NCI-H2227 (cell line): ENCODE results near the gene ABHD8.
A peak's percentile ranks its signal among the peaks of the same experiment; 100 is the strongest.

Source experiments
- DNase-seq: peaks from one replicate; lab custom pipeline; 2025; ENCODE audit not compliant: unreplicated experiment; lab: John Stamatoyannopoulos, UW

ABHD8 gene, protein sequence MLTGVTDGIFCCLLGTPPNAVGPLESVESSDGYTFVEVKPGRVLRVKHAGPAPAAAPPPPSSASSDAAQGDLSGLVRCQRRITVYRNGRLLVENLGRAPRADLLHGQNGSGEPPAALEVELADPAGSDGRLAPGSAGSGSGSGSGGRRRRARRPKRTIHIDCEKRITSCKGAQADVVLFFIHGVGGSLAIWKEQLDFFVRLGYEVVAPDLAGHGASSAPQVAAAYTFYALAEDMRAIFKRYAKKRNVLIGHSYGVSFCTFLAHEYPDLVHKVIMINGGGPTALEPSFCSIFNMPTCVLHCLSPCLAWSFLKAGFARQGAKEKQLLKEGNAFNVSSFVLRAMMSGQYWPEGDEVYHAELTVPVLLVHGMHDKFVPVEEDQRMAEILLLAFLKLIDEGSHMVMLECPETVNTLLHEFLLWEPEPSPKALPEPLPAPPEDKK

DNA sequence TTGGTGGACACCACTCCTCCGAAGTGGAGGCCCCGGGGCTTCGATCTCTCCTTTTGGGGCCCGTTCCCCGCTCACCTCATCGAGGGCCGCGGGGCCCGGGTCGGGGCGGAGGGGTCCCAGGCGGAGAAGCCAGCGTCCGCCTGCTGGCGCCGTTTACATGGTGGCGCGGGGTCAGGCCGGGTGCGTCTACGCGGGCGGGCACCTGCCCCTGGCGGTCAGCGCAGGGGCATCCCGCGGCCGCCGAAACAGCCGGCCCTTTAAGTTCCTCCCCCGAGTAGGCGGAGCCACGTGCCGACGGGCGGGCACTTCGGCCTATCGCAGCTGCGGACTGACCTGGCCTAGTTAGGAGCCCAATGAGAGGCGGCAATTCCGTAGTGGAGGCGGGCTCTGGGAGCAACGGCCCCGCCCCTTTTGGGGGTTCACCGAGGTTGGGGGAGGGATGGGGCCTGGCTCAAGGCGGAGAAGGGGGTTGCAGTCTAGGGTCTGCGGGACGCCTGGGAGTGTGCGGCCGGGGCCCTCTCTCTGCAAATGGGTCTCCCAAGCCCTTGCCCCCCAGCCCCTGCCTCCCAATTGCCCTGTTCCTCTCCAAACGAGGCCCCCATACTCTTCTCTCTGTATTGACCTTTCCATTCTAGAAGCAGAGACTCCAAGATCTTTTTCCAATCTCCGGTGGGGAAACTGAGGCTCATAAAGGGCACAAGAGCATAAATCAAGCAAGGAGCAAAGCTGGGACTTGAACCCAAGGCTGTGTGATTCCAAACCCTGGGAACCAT is at the start of gene ABHD8:
TSS of gene ABHD8 (minus strand) at position 259 of the 773 bp plus-strand sequence. CDS start 1,809 bp downstream, outside the sequence.
- DNase-seq: peak; percentile 96

GRCh38 chr19:17352608-17353280 is 49.5 kb upstream of the ABHD8 start:
- no peak for DNase-seq

DNA sequence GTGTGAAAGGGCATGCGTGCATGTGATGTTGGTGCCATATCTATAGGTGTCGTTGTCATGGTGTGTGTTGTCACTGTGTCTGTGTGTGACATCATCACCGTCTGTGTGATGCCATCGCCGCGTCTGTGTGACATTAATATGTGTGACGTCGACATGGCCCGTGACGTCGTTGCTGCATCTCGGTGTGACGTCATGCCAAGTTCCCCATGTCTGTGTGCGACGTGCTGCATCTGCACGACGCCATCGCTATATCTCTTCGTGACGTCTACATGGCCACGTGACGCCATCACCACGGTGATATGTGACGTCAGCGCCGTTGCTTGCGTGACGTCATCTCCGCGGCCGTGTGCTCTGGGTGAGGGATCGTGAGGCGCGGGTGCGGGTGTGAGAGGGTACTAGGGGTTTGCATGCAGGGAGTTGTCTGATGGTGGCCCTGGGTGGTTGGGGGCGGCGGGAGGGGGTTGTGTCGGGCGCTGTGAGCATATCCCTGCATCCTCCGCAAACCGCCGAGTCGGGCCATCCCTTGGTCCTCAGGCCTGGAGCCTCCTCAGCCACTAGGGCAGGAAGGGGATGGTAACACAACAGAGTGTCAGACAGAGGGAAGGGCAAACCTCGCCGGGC is 48.7 kb upstream of the ABHD8 start:
- DNase-seq: no peak

DNA sequence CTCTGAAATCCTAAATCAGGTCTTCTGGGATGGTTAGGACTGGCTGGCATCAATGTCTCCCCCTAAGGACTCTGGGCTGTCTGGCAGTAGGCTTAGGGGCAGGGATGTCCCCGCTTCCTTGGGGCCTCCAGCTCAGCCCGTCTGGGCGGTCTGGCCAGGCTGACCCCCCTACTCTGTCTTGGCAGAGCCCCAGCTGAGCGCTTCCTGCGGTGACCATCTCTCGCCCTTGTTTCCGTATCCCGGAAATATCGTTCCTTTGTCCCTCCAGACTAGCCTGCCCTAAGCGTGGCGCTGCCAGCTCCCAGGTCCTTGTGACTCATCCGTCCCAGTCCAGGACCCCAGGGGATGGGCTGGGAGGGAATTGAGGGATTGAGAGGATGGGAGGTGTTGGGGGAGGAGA is 45.5 kb upstream of the ABHD8 start:
- DNase-seq: peak; percentile 52

DNA sequence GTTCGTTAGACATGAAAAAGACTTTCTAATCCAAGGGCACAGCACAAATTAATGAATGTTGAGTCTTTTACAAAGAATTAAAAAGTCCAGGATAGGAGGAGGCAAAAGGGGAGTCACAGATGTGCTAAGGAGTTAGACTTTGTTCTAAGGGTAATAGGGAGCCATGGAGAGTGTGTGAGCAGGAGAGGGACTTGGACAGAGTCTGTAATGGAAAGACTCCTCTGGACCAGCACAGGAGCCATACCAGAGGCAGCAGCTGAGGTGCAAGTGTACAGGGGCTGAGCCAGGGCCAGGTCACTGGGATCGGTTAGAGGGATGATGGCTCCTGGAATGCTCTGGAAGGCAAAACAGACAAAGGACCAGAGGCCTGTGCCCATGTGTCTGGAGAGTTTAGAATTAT is 44.7 kb upstream of the ABHD8 start:
- DNase-seq: no peak

DNA sequence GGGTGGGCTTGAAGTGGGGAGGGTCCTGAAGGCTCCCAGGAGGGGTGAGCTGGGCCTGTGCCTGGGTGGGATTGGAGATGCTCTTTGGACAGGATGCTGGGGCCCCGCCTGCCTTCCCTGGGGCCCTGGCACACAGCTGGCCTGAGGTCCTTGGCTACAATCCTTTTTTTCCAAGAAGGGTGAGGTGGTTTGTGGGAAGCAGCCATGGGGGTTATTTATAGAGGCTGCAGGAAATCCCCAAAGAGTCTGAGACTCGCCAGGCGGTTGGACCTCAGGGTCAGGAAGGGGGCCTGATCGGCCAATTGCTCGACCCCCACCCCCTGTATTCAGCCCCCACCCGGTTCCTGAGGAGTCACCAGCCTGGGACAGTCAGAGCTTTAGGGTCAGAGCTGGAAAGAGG is 44.1 kb upstream of the ABHD8 start:
- no peak for DNase-seq

DNA sequence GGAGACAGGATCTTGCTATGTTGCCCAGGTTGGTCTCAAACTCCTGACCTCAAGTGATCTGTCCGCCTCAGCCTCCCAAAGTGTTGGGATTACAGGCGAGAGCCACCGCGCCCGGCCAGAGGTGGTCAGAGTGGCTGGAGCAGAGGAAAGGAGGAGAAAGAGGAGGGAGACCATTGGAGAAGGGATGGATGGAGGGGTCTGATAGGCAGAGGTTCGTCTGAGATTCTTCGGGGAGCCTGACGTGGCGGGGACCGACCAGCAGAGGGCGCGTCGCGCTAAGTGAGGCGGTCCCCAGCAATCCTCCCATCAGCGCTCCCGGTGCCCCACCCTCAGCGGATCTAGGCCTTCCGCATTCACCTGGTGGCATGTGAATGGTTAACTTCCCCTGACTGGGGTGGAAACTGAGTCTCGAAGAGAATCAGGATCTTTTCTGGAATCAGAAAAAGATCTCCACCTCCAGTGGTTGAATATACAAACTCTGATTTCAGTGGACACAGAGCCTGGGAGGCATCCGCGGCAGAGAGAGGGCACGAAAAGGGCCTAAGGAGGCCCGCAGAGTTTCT is 43.0 kb upstream of the ABHD8 start:
- DNase-seq: peak; percentile 77

- no peak for DNase-seq
These were observed 38.6 kb upstream of the ABHD8 start for GRCh38 chr19:17341845-17342244.

- no peak for DNase-seq
These were observed 38.2 kb upstream of the ABHD8 start for GRCh38 chr19:17341386-17341785.

GRCh38 chr19:17340871-17341357 is 37.7 kb upstream of the ABHD8 start:
- DNase-seq: no peak

- DNase-seq: no peak
These were observed 37.2 kb upstream of the ABHD8 start for GRCh38 chr19:17340302-17340870.

GRCh38 chr19:17339088-17339741 is 36.0 kb upstream of the ABHD8 start:
- DNase-seq: no peak

DNA sequence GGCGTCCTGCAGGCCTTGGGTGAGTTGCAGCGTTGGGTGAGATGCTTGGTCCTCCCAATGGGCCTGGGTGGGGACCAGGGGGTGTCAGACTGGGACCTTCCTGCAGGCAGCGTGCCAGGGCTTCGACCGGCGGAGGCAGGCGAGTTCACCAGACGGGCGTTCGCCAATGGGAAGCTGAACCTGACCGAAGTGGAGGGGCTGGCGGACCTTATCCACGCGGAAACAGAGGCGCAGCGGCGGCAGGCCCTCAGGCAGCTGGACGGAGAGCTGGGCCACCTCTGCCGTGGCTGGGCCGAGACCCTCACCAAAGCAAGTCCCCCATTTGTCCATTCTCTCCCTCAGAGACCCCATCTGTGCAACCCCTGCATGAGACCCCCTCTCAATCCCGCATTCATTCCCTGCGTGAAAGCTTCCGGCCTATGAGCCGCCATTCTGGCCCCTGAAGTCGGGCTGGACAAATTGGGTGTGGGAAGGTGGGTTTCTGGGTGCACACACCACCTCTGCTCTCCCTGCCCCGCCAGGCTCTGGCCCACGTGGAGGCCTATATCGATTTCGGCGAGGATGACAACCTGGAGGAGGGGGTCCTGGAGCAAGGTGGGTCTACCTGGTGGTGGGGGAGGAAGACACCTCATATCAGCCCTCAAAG is 35.3 kb upstream of the ABHD8 start:
- DNase-seq: no peak

- DNase-seq: peak; percentile 26
These were observed 34.6 kb upstream of the ABHD8 start for GRCh38 chr19:17337675-17338432.

- DNase-seq: peak; percentile 97
These were observed 33.8 kb upstream of the ABHD8 start, which contains the start of gene GTPBP3 for GRCh38 chr19:17336872-17337674. Gene GTPBP3 (plus strand): TSS chr19:17337553. CDS start chr19:17337612, 59 bp downstream.

DNA sequence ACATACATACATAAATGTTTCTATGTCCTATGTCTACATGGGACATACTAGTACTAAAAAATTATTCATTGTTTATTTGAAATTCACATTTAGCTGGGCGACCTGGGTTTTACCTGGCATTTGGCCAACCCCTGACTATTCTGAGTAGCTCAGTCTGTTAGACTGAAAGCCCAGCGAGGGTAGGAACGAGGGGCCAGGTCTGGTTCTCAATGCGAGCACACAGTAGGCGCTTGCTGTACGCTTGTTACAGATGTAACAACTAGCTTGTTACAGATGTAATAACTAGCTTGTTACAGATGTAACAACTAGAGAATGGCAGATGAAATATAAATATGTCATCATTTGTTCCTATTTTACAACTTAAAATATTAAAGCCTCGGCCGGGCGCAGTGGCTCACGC is 32.4 kb upstream of the ABHD8 start:
- no peak for DNase-seq
